IMR-90 (cell line): Measurements from ENCODE around the gene SMTN.

Experiments used
- CEBPB ChIP-seq: IDR thresholded peaks from 2 replicates; pipeline ENCODE4 v1.6.1; 2012; ENCODE audit warnings: low read depth, low read length, improper control_type of control experiment
- MAFK ChIP-seq: IDR thresholded peaks from 2 replicates; pipeline ENCODE4 v1.6.1; 2012; ENCODE audit warnings: low read depth, low read length, improper control_type of control experiment
- MAZ ChIP-seq: IDR thresholded peaks from 2 replicates; pipeline ENCODE4 v1.6.1; 2012; ENCODE audit warnings: low read depth, mild to moderate bottlenecking, low read length, improper control_type of control experiment, moderate library complexity, borderline replicate concordance
- POLR2A ChIP-seq: IDR thresholded peaks from 2 replicates; pipeline ENCODE4 v1.6.1; 2012; ENCODE audit warnings: mild to moderate bottlenecking, low read depth, low read length
- RAD21 ChIP-seq: IDR thresholded peaks from 2 replicates; pipeline ENCODE4 v1.6.1; 2012; ENCODE audit warnings: low read length, improper control_type of control experiment
- RCOR1 ChIP-seq: IDR thresholded peaks from 2 replicates; pipeline ENCODE4 v1.6.1; 2012; ENCODE audit warnings: mild to moderate bottlenecking, low read length, improper control_type of control experiment; ENCODE audit not compliant: insufficient replicate concordance
- SMC3 ChIP-seq: fragments of 150-350 bp; IDR thresholded peaks from 2 replicates; pipeline ENCODE4 v1.6.1; 2016; ENCODE audit warnings: low read depth, mild to moderate bottlenecking, antibody characterized with exemption, low read length, moderate library complexity
- TF ChIP-seq, protein P1 (sequence below): conservative IDR thresholded peaks from 2 replicates; pipeline ENCODE4 v1.5.1; 2012; ENCODE audit warnings: mild to moderate bottlenecking, low read depth, low read length, improper control_type of control experiment
- TF ChIP-seq, protein P2 (sequence below): fragments of 150-350 bp; IDR thresholded peaks from 2 replicates; pipeline ENCODE4 v1.6.1; 2017; ENCODE audit warnings: mild to moderate bottlenecking, antibody characterized with exemption, low read length, low read depth
- TF ChIP-seq, protein P3 (sequence below): fragments of 150-350 bp; IDR thresholded peaks from 2 replicates; pipeline ENCODE4 v1.6.1; 2016; ENCODE audit warnings: low read depth, mild to moderate bottlenecking, low read length, moderate library complexity, borderline replicate concordance

DNA sequence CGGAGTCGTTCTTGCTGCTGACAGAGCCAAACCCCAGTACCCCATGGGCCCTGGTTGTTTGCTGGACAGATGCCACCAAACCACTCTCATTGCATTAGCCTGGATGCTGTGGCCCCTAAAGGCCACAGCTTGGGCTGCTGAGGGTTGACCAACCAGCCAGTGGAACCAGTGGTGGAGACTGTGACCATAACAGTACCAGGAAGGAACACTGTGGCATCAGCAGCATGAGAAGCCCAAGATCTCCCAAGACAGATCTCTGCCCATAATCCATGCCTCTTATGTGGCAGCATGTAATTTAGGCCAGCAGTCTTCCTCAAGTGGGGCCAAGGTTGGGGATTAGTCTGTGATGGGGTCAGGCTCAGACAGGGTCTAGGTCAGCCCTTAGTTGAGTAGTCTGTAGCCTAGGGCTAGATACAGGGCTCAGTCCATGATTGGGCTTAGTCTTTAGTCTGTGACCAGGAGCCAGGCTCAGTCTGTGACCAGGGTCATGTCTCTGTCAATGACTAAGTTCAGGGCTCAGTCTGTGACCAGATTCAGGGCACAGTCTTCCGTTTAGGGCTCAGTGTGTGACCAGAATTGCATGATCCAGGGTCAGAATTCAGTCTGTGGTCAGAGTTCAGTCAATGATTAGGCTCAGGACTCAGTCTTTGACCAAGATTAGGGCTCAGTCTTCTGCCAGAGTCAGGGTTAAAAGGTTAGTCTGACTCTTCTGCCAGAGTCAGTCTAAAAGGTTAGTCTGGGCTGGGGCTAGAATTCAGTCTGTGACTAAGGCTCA is 37.1 kb downstream of the SMTN start:
- TF ChIP-seq, protein P1, sequence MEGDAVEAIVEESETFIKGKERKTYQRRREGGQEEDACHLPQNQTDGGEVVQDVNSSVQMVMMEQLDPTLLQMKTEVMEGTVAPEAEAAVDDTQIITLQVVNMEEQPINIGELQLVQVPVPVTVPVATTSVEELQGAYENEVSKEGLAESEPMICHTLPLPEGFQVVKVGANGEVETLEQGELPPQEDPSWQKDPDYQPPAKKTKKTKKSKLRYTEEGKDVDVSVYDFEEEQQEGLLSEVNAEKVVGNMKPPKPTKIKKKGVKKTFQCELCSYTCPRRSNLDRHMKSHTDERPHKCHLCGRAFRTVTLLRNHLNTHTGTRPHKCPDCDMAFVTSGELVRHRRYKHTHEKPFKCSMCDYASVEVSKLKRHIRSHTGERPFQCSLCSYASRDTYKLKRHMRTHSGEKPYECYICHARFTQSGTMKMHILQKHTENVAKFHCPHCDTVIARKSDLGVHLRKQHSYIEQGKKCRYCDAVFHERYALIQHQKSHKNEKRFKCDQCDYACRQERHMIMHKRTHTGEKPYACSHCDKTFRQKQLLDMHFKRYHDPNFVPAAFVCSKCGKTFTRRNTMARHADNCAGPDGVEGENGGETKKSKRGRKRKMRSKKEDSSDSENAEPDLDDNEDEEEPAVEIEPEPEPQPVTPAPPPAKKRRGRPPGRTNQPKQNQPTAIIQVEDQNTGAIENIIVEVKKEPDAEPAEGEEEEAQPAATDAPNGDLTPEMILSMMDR: no peak
- TF ChIP-seq POLR2A (no peak), RAD21 (no peak), MAZ (no peak), CEBPB (no peak), MAFK (no peak), RCOR1 (no peak), SMC3 (no peak)
- TF ChIP-seq, protein P2, sequence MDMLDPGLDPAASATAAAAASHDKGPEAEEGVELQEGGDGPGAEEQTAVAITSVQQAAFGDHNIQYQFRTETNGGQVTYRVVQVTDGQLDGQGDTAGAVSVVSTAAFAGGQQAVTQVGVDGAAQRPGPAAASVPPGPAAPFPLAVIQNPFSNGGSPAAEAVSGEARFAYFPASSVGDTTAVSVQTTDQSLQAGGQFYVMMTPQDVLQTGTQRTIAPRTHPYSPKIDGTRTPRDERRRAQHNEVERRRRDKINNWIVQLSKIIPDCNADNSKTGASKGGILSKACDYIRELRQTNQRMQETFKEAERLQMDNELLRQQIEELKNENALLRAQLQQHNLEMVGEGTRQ: no peak
- TF ChIP-seq, protein P3, sequence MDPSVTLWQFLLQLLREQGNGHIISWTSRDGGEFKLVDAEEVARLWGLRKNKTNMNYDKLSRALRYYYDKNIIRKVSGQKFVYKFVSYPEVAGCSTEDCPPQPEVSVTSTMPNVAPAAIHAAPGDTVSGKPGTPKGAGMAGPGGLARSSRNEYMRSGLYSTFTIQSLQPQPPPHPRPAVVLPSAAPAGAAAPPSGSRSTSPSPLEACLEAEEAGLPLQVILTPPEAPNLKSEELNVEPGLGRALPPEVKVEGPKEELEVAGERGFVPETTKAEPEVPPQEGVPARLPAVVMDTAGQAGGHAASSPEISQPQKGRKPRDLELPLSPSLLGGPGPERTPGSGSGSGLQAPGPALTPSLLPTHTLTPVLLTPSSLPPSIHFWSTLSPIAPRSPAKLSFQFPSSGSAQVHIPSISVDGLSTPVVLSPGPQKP: no peak
